Measurements from ENCODE around the gene EXOC1L.

The EXOC1L gene, protein sequence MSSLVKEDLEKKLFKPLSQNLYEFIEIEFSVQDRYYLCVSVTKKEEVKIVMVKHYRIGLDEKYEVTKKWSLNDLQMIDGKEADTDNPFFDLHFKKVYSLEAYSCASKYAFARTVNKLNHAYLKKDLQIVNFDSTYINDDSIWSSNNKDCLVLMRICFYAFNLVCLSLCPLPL

DNA sequence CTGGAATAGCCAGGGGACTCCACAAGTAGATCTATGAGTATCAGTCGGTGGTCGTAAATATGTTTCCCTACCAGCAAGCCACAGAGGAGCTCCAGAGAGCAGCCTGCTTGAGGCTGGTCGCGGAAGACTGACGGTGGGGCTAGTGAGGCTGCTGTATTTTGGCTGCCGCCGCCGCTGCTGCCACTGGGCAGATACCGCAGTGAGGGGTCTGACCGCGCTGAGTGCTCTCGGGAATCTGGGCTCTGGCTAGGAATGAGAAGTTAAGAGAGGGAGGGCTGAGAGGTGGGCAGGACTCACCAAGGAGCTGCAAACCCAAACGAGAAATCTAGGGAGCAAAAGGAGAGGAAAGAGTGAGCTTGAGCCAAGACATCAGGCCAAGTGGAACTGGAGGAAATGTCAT, at the start of gene EXOC1L:
TSS of gene EXOC1L (plus strand) at position 157 of the 400 bp plus-strand sequence. CDS start at position 394, 237 bp downstream.
- peak; percentile 86 for DNase-seq (ENCODE audit: low spot score)

DNA sequence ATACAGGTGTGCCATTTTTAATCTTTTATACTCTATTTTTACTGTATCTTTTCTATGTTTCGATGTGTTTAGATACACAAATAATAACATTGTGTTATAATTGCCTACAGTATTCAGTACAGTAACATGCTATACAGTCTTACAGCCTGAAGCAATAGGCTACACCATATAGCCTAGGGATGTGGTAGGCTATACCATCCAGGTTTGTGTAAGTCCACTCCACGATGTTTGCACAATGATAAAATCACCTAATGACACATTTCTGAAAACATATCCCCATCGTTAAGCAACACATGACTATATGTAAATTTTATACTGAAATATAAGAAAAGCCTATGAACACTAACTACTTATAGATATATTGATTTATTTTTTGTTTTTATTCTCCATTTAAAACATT, 48.9 kb upstream of the EXOC1L start:
- no peak for DNase-seq (ENCODE audit: low spot score)

DNA sequence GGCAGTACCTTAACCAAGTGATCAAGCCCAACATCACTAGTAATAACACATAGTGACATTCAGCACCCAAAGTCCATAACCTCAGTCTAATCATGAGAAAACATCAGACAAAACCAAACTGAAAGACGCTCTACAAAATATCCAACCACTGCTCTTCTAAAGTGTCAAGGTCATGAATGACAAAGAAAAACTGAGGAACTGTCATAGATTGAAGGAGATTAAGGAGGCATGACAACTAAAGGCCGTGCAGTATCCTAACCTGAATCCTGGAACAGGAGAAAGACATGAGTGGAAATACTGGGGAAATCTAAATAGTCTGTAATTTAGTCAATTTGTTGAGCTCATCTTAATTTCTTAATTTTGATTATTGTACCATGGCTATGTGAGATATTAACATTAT, 38.2 kb upstream of the EXOC1L start:
- DNase-seq (ENCODE audit: low spot score): no peak

DNA sequence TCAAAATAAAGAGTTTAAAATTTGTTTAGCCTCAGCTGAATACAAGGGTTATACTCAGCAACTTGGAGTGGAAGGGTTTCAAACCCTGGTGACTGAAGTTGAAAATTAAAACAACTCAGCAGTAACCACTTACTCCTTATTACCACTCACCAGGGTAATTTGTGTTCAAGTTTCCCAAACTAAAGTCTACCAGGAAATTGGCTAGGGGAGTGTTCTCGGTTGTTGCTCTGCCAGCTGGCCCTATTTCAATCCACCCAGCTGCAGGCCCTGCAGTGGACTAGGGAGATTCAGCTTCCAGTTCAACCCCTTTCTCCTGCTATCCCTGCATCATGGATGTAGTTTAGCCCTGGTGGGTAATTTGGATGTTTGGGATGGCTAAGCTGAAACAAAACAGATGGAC, 37.8 kb upstream of the EXOC1L start:
- DNase-seq (ENCODE audit: low spot score): no peak

DNA sequence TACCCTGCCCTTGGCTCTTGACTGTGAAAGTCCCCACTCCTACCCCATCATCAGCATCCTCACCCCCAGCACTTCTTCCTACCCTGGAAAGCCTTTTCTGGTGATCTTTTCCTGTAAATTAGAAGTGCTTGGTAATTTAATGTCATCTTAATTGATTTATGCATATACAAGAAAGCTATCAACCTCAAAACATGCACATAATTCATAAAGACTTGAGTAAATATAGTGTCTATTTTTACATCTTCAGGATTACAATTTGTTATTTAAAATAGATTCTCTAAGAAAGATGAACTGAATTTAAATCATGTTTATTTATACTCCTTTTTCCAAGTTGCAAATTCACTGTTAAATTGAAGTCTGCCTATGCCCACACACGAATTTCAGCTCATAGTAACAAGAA, 36.0 kb upstream of the EXOC1L start:
- DNase-seq (ENCODE audit: low spot score): no peak

DNA sequence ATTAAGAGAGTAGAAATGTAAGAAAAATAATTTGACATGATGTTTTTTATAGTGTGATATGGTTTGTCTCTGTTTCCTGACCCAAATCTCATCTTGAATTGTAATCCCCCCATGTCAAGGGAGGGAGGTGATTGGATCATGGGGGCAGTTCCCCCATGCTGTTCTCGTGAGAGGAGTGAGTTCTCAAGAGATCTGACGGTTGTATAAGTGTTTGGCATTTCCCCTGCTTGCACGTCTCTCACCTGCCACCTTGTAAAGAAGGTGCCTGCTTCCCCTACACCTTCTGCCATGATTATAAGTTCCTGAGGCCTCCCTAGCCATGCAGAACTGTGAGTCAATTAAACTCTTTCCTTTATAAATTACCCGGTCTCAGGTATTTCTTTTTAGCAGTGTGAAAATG, 34.8 kb upstream of the EXOC1L start:
- DNase-seq (ENCODE audit: low spot score): no peak

DNA sequence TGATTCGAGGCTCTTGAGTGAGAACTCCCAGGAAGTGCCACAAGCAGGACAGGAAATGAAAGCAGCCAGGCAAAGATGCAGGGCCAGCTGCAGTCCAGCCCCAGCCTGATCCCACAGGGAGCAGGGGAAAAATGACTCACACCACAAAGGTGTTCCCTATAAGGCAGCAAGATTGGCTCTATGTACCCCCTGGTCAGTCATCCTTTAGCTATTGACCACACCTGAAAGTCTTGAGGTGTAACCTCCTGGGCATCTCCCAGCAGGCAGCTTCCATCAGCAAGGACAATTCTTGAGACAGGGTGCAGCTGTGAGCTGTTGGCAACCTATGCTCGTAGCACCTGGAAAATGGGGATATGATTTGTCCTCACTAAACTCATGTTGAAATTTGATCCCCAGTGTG, 27.9 kb upstream of the EXOC1L start:
- no peak for DNase-seq (ENCODE audit: low spot score)

DNA sequence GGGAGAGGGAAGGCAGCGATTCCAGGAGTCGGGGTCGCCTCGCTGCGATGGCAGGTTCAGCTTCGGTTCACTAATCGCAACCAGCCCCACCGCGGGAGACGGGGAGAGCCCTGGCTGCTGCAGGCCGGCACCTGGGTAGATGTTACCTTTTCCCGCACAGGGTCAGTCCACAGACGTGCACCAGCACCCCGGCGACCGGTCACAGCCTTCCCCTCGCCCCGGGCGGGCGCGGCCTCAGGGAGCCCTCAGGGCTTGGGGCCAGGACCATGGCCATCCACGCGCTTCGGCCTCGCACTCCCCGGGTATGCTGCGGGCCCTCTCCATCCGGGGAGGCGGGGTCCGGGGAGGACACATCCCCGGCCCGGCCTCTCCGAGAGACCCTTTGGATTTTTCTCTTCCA, 26.1 kb upstream of the EXOC1L start:
- no peak for DNase-seq (ENCODE audit: low spot score)

DNA sequence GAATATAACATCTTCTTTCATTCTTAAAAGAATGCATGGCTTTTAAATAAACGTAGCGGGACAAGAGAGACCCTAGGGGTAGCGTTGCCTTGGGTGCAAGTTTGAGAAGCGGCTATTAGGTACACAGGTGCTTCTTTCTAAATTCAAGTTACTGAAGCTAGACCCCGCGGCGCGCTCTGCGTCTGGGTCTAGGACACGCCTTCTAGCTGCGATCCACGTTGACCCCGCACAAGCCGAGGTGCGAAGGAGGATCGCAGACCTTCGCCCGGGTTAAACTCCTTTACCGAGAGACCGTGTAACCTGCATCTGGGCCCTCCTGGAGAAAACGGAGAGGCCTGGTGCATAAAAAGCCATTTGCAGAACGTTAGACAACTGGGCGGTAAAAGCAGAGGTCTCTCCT, 25.5 kb upstream of the EXOC1L start:
- no peak for DNase-seq (ENCODE audit: low spot score)

DNA sequence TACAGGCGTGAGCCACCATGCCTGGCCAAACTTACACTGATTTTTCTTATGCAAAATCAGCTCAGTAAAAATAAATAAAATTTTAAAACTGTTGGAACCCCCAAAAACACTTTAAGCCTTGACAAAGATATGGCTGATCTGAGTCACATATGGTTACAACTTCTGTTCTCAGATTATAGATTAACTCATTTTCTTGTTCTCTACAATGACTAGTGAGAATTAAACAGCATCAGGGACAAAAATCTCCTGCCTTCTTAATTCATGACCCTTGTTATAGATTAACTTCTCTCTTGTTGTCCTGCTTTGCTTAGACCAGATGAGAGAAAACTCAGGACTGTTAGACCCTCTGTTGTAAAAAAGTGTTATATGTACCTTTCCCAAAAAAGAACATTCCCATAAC, 24.2 kb upstream of the EXOC1L start:
- no peak for DNase-seq (ENCODE audit: low spot score)

DNA sequence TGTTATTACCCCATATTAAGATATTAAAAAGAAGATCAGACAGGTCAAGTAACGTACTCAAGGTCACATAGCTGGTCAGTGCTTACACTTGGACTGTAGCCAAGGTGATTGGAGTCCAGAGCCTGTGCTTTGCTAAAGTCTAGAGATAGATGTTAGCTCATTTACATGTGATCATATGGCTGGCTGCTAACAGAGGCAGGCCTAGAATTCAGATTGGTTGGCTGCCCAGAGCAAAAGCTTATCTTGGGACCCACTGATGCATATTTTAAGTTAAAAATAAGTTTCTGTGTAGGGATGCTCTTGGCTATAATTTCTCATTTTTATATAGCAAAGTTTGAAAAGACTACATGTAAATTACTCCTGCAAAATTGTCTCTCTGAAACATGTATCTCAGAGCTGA, 18.1 kb upstream of the EXOC1L start:
- no peak for DNase-seq (ENCODE audit: low spot score)

DNA sequence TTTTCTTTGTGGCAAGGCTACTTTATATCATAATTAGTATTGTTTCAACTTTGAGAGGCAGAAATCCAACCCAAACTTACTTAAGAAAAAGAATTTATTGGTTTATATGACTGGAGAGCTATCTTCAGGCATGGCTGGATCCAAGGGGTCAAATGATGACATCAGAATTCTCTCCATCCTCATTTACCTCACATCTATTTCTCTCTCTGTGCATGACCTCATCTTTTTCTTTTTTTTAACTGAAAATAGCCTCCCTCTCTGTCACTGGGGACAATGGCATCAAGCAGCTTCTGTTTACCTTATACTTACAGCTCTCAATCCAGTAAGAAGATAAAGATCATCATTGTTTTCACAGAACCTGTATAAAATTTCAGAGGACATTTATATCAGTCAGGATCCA, 12.0 kb upstream of the EXOC1L start:
- DNase-seq (ENCODE audit: low spot score): no peak

DNA sequence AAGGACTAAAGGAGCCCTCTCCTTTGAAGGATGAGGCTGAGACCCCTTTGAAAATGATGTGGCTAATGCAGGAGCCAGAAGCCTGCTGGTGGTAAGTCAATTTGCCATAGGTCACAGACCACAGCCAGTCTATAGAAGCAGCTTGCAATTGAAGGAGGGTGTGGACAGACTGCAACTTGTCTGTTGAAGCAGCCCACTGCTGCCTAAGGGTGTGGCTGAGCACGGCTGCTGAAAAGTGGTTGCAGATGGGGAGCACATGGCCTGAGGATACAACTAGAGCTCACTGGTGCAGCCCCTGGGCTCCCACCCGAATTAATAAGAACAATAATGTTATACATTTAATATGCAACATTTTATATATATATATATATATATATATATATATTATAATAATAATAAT, 11.4 kb upstream of the EXOC1L start:
- DNase-seq (ENCODE audit: low spot score): peak; percentile 48

DNA sequence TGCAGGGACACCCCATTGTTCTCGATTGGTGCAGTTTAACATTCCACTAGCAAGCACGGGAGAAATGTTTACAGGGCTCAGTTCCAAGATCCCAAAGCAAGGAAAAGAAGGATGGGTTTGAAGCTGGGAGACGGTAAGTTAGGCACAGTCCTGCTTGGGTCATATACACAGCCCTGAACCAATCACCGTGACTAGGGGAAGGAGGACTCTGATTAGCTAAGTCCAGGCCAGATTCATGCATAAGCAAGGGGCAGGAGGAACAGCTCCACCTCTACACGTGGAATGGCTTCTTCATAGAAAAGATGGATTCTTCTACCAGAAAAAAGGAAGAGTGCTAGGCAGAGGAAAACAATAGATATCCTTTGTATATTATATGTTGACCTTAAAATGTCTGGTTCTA, 11.0 kb upstream of the EXOC1L start:
- DNase-seq (ENCODE audit: low spot score): no peak

DNA sequence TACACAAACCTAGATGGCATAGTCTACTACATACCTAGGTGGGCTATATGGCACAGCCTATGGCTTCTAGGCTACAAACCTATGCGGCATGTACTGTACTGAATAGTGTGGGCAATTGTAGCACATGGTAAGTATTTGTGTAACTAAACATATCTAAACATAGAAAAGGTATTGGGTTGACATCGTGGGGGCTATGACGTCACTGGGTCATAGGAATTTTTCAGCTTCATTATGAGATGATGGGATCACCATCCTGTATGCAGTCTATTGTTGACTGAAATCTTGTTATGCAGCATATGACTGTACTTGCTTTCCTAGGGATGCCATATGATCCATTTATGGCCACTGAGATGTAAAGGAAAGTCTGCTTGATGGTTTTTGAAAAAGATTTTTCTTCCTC, 1.9 kb upstream of the EXOC1L start:
- DNase-seq (ENCODE audit: low spot score): no peak

DNA sequence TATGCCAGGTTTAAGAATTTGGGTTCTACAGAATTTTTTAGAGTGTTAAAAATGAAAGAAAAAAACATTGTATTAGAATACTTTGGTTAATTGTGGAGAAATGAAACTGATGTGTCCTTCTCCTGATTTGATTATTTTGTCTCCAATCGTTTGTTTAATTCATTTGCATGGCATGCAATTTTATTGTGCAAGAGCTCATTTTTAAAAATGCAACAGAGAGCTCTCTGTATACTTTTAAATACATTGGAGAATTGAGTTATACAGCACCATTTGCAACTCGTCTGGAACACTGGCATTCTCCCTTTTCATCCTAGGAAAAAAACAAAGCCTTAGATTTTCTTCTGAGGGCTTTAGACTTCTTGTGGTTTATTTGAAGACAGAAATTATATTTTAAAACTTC, 689 bp downstream of the EXOC1L start:
- DNase-seq (ENCODE audit: low spot score): no peak

DNA sequence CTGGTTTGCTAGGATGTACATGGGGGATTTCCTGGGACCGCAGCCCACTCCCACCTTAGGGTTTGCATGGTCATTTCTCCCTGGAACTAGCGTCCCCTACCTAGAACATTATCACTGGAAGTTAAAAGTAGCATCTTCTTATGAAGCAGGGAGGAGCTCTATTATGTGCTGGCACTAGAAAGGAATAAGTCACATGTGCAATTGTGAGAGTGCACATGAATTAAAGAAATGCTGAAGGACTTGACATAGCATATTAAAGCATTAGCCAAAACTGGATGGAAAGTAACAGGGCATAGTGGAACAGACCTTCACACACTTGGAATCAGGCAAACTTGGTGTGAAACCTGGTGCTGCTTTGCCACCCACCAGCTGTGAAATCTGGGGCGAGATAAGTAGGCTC, 2.7 kb downstream of the EXOC1L start:
- DNase-seq (ENCODE audit: low spot score): no peak

DNA sequence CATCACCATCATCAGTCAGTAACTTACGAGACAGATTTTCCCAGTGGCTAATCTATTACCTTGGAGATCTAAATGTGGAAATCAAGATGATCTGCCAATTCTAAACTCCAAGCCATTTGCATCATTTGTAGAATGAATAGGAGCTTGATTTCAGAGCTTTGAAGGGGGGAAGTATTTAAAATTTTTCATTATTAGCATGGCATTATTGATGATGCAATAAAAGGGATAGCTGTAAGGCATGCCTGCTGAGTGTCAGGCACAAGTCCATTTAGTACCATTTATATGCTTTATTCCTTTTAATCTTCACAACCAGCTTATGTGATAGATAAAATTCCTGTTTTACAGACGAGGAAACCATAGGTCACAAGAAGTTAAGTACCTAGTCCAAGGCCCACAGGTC, 5.3 kb downstream of the EXOC1L start:
- no peak for DNase-seq (ENCODE audit: low spot score)

DNA sequence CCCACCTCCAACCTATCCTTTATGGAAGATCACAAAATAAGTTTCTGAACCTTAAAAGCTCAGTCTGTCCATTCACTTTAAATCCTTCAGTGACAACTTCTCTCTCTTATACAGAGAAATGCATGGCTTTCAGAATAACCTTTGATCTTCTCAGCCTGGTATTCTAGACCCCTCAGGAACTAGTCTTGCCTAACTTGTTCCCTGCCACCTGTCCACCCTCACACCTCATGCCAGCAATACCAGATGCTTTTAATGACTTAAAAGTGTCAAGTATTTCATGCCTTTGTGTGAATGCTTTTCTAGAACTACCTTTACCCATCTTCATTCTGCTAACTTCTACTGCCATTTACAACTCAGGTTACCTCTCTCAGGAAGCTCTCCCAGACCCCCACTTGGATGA, 7.4 kb downstream of the EXOC1L start:
- no peak for DNase-seq (ENCODE audit: low spot score)

DNA sequence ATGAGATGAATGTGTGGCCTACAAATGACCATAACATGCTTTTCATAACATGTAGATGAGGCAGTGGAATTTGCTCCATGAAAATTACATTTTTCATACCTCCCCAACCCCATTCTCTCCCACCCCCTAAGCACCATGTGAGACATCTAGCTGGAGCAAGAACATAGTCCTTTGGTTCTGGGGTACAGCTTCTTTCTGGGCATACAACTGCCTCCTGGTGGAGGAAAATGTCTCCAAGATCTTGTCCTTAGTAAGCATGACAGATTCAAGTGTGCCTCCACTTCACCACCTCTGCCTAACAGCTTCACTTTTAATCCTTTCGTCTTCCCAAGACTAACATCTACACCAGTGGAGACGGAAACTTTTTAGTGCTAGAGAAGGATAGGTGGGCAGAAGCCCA, 8.0 kb downstream of the EXOC1L start:
- no peak for DNase-seq (ENCODE audit: low spot score)

DNA sequence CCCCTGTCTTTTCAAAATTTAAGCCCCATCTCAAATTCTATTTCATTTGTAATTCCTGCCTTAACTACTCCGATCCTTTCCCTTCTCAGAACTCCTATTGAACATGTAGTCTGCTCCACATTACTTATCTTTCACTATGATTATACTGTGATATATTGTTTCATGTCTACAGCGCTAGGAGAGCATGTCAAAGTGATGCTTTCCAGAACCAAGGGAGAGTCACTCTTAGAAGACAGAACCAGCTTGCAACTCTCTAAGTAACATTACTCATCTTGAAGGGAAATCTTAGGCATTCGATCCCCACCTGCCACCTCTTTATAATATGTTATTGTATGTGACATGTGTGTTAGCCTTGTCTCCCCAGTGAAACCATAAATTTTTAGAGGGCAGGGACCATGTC, 10.5 kb downstream of the EXOC1L start:
- DNase-seq (ENCODE audit: low spot score): no peak

DNA sequence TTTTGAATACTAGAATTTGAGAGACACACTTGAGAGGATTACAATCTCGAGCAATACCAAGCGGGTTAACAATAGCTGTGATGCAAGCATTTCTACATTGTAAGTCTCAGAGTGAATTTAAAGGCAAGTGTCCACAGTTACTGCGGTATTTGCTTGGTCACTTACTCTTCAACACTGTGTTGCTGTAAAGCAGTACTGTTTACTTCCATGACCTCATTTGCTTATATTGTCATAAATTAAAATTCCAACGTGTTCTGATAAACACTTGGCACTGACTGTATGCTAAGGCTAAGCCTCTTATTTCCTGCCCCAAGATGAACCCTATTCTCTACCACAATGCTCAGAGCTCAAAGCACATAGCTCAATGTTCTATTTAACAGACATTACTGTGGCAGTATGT, 11.1 kb downstream of the EXOC1L start:
- no peak for DNase-seq (ENCODE audit: low spot score)

DNA sequence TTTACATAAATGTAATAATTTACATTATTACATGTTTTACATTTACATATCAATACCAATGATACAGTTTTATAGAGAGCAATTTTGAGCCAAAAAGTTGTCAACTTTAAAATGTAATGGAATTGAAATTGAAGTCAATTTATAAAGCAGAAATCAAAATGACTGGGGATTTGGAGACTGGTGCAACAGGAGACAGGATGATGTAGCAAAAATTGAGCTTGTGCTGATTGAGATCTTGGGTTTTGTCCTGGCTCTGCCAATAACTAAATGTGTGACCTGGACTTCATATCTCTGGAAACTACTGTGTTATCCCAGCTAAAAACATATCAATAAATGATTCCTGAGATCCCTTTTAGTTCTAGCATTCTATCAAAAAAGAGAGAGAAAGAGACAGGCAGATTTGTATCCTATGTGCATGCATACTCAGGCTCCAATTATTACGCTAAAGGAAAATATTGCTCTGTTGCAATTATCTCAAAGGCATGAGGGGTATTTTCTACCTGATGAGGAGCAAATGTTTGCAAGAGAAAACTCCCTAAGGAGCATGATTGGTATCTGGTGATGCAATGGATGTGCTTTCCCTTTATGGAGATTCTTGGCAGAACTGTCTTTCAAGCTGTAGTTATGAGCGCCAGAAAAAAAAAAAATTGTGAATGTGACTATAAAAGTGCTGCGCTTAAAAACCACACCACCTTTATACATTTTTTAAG, 14.7 kb downstream of the EXOC1L start:
- DNase-seq (ENCODE audit: low spot score): no peak

DNA sequence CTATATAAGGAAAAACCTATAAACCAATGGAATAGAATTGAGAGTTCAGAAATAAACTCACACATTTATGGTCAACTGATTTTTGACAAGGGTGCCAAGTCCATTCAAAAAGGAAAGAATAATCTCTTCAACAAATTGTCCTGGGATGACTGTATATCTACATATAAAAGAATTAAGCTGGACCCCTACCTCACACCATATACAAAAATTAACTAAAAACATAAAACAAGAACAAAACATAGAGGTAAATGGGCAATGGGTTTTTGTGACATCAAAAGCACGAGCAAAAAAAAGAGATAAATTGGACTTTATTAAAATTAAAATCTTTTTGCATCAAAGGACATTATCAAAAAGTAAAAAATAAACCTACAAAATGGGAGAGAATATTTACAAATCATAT, 18.3 kb downstream of the EXOC1L start:
- no peak for DNase-seq (ENCODE audit: low spot score)
